Dermis microvascular lymphatic vessel endothelial cell (primary cell): ENCODE measurements around the gene FRMD8. TPM values are rescaled to one million over a fixed set of nuclear protein-coding genes. Genes with fewer than 3 reads are reported as not detected.

Experiments
- DNase-seq, 2 donors: peaks; one replicate each; pipeline versions ENCODE4 v3.0.0 to v3.0.0-alpha.2; 2010; ENCODE audit warnings: low read depth in 2 of 2
- total RNA-seq: library from RNA; depleted of rRNA; stranded (reverse); fragments of >200 nt; gene quantifications from 2 replicates; pipeline ENCODE4 v1.2.1, GENCODE V29; 2014

FRMD8 gene, protein sequence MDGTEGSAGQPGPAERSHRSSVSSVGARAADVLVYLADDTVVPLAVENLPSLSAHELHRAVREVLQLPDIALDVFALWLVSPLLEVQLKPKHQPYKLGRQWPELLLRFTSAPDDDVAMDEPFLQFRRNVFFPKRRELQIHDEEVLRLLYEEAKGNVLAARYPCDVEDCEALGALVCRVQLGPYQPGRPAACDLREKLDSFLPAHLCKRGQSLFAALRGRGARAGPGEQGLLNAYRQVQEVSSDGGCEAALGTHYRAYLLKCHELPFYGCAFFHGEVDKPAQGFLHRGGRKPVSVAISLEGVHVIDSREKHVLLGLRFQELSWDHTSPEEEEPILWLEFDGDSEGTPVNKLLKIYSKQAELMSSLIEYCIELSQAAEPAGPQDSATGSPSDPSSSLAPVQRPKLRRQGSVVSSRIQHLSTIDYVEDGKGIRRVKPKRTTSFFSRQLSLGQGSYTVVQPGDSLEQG
- total RNA-seq = 75.4 and 85.1 TPM in 2 replicates

DNA sequence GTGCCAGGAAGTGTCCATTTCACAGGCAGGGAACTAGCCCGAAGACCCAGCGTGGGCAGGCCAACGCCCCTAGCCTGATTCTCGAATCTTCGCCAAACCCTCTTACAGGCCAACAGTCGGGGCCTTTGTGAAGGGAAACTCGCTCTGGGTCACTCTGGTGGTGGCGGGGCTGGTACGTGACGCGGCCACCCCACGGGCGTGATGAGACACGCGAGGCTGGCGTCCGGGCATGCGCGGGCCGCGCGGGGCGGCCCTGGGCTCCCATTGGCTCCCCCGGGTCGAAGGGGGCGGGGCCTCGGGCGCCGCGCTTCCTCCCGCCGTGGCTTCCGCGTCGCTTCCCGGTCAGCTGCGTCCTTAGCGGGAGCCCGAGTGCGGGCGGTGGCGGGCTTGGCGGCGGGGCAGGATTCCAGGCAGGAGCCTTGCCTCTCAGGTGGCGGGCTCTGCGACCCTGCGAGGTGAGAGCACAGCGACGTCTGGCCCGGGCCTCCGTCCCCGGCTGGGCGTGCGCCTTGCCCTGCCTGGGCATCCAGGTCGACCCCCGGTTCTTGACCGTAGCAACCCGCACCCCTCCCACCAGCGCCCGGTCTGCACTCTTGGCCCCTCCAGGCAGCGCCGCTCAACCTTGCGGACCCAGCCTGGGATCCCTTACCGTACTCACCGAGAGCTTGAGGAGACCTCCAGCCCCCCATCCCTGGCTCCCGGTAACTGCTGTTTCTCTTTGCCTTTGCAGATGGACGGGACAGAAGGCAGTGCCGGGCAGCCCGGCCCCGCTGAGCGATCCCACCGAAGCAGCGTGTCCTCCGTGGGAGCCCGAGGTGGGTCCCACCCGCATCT, at the start of gene FRMD8:
TSS of gene FRMD8 (plus strand) at position 331 of the 834 bp plus-strand sequence. CDS start at position 731, 400 bp downstream.
- DNase-seq = peak; percentile 47 to 87

DNA sequence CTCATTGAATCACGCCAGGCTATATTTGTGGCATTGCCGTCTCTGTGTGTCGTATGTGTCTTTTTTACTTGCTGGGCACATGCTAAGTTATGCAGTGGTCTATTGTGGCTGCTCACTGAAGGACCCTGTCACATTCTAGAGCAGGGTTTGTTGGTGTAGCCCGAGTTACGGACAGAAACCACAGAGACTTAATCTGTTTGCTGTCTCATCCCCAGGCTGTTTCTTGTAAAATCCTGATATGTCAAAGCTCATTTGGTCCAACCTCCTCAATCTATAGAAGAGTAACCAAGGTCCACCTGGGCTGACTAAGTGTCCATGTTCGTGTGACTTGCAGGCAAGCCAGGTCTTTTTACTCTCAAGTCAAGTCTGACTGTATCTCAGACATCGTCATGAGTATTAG, 47.8 kb upstream of the FRMD8 start:
- no peak for DNase-seq

DNA sequence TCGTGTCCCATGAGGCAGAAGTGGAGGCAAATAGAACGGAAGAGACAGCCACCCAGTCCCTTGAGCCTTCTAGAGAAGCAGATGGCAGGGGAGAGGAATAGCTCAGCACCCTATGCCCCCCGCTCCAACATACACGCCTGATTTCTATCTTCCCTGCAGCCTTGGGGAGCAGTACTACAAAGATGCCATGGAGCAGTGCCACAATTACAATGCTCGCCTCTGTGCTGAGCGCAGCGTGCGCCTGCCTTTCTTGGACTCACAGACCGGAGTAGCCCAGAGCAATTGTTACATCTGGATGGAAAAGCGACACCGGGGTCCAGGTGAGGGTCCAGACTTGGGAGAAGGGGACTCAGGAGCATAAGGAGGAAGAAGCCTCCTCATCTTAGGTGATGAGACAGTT, 46.2 kb upstream of the FRMD8 start:
- no peak for DNase-seq

DNA sequence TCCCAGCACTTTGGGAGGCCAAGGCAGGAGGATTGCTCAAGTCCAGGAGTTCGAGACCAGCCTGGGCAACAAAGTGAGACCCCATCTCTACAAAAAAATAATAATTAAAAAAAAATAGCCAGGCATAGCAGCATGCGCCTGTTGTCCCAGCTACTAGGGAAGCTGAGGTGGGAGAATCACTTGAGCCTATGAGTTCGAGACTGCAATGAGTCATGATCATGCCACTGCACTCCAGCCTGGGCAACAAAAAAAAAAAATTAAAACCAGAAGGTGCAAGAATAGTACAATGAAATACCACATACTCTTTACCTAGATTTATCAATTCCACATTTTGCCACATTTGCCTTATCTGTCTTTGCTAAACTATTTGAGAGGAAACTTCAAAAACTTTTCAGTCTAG, 44.6 kb upstream of the FRMD8 start:
- no peak for DNase-seq

DNA sequence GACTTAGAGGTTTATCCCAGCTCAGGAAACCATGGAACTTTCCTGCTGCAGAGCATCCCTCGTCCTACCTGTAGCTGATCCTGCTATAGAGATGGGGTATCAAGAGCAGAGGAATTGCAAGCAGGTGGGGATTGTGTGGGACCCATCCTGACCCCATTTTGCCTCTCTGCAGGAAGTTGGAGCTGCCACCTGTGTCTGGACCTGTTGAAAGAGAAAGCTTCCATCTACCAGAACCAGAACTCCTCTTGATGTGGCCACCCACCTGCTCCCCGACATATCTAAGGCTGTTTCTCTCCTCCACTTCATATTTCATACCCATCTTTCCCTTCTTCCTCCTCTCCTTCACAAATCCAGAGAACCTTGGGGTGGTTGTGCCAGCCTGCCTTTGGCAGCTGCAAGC, 34.9 kb upstream of the FRMD8 start:
- DNase-seq = no peak

DNA sequence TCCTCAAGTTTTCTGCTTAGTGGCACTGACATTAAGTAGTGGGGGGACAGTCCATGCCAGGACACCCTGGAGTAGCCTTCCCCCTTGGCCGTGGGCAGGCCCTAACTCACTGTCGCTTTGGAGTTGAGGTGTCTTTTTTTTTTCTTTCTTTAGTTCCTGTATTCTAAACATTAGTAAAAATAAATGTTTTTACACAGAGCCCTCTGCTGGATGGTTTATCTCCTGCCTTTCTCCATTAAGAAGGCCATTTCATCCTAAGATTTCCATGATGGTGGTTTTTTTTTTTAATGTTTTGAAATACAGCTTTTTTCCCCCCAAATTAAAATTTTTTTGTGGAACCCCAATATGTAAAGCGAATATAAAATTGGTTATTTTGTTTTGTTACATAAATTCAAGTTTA, 33.7 kb upstream of the FRMD8 start:
- peak in 1 of 2 donors; percentile 30 for DNase-seq

DNA sequence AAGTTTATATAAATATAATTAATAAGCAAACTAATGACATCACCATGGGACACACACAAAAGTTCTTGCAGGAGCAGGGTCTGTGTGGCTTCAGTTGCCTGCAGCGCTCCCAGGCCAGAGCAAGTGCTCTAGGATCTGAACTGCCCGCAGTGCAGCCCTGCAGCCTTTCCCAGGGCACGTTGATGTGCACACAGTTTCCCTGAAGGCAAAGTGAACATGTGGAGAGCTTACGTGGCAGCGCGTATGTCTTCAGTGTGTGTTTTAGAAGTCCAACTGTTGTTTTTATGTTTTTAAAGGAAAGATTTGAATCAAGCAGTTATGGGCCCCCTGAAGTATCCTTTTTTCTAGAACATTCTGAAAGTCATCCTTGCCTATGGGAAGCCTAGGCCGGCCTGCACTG, 33.1 kb upstream of the FRMD8 start:
- DNase-seq = no peak

DNA sequence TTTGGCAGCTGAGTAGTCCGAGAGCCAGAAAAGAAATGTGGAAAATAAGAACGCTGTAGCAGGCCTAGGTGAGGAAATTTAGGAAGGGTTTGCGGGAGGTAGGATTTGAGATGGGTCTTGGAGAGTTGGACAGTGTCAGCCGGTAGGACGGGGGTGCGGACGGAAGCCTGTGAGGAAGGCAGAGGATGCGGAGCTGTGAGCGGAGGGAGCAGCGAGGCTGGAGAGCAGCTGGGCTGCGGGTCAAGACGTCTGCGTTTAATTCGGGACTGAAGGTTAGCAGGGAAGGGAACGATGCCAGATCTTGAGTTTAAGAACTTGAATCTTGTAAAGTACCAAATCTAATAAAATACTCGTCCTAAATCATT, 32.6 kb upstream of the FRMD8 start:
- no peak for DNase-seq

DNA sequence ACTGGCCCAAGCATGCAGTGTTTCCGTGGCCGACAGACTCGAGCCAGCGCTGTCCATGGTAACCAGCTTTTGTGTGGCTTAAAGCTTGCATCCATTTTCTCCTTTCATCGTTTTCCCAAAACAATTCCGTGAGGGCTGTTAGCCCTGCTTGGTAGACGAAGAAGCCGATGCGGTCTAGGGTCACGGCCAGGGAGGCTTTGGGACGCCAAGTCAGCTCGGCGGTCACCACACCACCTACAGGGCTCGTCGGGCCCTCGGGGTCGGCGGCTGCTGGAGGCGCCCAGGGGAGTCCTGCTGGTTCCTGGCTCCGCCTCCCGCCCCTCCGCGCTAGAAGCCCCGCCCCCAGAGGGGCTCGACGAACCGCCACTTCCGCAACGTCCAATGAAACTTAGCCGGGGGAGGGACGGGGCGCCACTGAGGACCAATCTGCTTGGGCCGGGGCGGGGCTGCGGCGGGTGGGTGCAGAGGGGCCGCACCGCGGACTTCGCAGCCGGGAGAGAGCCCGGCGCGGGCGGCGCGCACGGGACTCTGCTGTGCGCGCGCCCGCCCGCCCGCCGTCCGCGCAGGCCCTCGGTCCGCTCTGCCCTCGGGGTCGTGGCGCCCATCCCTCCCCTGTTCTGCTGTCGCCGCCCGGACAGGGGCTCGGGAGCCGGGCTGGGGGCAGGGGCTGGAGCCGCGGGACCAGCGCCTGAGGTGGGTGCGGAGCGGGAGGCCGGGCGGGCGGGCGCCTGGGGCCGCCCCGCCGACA, 32.0 kb upstream of the FRMD8 start, which contains the start of gene TIGD3:
TSS of gene TIGD3 (plus strand) at position 487 of the 748 bp plus-strand sequence. CDS start 1,058 bp downstream, outside the sequence.
- peak; percentile 81 to 96 for DNase-seq

DNA sequence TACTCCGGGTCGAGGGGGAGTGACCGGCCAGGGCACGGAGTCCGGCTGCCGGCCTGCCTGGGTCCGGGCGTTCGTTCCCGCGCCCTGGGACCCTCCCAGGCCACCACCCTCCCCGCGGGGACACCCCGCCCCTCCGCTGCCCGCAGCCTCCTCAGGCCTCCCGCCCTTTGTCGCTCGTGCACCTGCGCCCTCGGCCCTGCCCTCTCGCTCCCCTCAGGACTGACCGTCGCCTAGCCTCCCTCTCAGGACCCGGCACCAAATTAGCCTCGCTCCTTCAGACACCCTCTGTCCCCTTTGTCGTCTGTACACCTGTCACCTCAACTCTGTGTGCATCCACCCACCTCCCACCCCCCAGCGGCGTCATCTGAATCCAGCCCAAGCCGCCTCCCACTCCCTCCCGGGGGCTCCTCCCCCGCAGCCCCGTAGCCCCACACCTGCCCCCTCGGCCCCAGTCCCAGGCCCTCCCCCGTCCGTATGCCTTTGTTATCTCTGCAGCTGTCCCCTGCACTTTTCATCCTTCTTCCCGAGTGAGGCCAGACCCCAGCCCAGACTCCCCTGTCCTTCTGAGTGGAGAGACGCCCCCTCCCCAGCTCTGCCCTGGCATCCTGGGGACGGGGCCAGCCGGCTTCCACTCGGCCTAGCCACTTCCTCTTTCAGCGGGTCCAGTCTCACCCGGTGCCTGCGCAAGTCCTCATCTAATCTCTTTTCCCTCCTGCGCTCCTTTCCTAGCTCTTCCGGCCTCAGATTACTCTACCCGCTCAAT, 31.2 kb upstream of the FRMD8 start:
- DNase-seq = no peak

DNA sequence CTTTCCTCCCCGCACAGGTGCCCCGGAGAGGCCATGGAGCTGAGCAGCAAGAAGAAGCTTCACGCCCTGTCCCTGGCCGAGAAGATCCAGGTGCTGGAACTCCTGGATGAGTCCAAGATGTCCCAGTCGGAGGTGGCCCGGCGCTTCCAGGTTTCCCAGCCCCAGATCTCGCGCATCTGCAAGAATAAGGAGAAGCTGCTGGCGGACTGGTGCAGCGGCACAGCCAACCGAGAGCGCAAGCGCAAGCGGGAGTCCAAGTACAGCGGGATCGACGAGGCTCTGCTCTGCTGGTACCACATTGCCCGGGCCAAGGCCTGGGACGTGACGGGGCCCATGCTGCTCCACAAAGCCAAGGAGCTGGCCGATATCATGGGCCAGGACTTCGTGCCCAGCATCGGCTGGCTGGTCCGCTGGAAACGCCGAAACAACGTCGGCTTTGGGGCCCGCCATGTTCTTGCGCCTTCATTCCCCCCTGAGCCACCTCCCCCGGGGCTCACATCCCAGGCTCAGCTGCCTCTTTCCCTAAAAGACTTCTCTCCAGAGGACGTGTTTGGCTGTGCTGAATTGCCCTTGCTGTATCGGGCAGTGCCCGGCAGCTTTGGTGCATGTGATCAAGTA, 30.6 kb upstream of the FRMD8 start:
- peak in 1 of 2 donors; percentile 33 for DNase-seq

DNA sequence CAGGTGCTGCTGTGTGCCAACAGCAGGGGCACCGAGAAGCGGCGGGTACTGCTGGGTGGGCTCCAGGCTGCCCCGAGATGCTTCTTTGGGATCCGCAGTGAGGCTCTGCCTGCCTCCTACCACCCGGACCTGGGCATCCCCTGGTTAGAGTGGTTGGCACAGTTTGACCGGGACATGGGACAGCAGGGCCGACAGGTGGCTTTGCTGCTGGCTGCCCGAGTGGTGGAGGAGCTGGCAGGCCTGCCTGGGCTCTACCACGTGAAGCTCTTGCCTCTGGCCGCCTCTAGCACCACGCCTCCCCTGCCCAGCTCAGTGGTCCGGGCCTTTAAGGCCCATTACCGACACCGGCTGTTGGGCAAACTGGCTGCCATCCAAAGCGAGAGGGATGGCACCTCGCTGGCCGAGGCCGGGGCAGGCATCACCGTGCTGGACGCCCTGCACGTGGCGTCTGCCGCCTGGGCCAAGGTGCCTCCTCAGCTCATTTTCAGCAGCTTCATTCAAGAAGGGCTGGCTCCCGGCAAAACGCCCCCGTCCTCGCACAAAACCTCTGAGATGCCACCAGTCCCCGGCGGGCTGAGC, 30.0 kb upstream of the FRMD8 start:
- DNase-seq = no peak

DNA sequence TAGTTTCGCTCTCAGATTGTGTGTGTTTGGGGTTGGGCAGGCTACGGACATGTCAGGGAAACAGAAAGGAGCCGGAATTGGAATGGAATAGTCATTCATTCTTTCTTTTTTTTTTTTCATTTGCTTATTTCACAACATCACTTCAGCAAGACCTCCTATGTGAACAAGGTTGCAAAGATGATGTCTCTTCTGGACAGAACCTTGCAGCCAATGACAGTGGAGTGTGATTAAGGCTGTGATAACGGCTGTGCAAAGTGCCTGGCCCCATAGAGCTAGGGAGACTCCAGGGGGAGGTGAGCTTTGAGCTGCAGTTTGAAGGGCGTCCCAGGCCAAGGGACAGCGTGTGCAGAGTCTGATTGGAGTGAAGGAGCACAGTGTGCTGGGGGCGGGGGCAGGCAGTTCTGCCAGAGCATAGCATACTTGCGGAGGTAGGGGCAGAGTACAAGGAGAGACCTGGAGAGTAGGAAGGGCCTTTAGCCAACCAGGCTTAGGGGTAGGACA, 28.5 kb upstream of the FRMD8 start:
- DNase-seq = no peak

DNA sequence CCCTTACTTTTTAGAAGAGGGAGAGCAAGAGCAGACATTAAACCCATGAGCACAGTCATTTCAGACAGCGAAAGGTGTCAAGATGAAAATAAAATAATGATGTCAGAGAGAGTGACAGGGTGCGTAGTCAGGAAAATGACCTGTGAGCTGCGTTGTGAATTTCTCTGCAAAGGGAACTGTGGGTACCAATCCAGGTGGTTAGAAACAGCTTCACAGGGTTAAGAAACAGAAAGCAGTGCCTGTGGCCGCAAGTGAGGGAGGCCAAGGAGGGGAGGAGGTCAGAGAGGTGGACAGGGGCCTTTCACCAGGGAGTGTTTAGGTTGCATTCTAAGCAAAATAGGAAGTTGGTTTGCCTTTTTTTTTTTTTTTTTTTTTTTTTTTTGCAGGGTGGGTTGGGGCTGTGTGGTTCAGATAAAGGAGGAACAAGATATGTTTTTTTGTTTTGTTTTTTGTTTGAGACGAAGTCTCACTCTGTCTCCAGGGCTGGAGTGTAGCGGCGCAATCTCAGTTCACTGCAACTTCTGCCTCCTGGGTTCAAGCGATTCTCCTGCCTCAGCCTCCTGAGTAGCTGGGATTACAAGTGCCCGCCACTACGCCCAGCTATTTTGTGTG, 24.0 kb upstream of the FRMD8 start:
- no peak for DNase-seq

DNA sequence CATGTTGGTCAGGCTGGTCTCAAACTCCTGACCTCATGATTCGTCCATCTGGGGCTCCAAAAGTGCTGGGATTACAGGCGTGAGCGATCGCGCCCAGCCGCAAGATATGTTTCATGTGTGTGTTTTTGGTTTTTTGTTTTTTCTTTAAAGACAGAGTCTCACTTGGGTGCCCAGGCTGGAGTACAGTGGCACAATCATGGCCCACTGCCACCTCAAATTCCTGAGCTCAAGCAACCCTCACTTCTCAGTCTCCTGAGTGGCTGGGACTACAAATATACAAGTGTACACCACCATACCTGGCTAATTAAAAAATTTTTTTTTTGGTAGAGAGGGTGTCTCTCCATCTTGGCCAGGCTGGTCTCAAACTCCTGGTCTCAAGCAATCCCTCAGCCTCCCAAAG, 23.5 kb upstream of the FRMD8 start:
- DNase-seq = no peak

DNA sequence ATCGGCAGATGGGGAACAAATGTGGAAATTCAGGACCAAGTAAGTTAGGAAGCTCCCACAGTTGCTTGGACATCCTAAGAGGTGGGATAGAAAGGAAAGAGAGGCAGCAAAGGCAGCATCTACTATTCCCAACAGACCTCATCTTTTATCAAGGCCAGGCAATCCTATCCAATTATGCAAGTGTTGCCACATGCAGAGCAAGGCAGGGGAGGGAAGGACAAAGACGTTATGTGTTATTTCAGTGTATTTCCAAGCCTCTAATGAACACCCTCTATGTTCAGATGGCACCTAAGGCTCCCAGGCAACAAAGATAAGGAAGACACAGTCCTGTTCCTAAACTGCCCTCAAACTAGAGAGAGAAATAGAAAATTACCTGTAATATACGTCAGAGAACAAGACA, 22.7 kb upstream of the FRMD8 start:
- no peak for DNase-seq

DNA sequence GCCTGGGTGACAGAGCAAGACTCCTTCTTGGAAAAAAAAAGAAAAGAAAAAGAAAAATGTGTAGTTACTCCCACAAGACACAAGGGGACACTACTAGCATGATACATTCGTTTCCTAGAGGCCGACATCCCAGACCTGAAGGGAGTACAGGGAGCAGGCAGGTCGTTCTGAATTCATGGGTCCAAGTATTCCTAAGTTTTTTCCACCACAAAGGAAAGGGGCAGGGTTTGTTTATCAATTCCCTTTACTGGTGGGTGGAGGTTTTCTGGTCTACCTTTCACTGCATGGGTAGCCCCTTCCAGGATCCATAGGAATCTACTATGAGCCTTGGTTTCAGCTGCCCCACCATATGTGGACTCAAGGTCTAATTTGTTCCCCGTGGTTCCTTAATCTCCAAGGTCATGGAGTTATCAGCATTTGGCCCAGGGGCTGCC, 20.1 kb upstream of the FRMD8 start:
- peak; percentile 66 to 86 for DNase-seq

DNA sequence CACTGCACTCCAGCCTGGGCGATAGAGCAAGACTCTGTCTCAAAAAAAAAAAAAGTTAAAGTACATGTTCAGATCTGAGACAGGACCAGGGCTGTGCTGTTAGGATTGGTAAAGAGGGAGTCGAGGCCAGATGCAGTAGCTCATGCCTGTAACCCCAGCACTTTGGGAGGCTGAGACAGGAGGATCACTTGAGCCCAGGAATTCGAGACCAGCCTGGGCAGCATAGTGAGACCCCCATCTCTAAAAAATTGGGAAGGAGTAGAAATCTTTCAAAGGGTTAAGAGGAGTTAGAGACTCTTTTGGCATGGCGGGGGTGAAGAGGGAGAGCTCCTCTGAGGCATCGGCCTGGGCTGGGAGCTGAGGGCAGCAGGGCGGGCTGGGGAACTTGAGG, 15.8 kb upstream of the FRMD8 start:
- no peak for DNase-seq

DNA sequence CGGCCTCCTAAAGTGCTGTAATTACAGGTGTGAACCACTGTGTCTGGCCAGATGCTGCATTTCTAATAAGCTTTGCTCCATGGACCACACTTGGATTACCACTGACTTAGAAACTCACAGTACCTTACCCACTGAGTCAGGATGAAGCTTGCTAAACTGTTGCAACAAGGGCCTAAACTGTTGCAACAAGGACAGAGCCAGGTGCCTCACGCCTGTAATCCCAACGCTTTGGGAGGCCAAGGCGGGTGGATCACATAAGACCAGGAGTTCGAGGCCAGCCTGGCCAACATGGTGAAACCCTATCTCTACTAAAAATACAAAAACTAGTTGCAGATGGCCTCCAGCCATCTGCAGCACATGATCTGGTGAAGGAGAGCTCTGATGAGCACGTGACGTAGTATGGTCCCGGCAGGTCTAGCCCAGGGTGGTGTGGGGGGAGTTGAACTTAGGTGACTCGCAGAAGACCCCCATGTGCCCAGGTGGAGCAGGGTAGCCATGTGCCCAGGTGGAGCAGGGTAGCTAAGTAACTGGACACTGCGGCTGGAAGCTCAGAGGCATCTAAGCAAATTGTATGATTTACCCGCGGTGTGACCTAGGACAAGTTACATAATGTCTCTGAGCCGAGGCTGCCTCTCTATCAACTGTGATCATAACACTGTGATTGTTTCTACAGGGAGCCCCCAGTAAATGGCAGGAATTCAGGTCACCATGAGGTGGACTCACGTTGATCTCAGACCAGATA, 12.4 kb upstream of the FRMD8 start:
- DNase-seq = no peak
